HG02763 (cell line): Measurements from ENCODE around the gene LMLN.
"Not testable (repeated sequence)": the region's sequence is repeated elsewhere in the genome, so short reads cannot be mapped to it uniquely, and the experiment has no call there.

ENCODE experiments used
- ATAC-seq: cut with Tn5 transposase; IDR thresholded peaks from one replicate; pipeline ENCODE4 v1.9.1; 2021; ENCODE audit warnings: mild to moderate bottlenecking, moderate library complexity; ENCODE audit not compliant: unreplicated experiment

LMLN gene

GRCh38 chr3:198076722-198077308 lies 116.8 kb downstream of the LMLN start:
- ATAC-seq, result no peak

GRCh38 chr3:198079771-198080520 lies 119.9 kb downstream of the LMLN start:
- no peak for ATAC-seq

GRCh38 chr3:198080521-198081384 lies 120.7 kb downstream of the LMLN start:
- peak; percentile 67 for ATAC-seq

GRCh38 chr3:198081421-198081844 lies 121.4 kb downstream of the LMLN start:
- no peak for ATAC-seq

- not testable (repeated sequence) for ATAC-seq
These were observed 122.2 kb downstream of the LMLN start for GRCh38 chr3:198082226-198082625.

- ATAC-seq, result no peak
These were observed 128.5 kb downstream of the LMLN start for GRCh38 chr3:198088421-198088955.

GRCh38 chr3:198090795-198091332 lies 130.8 kb downstream of the LMLN start:
- no peak for ATAC-seq

GRCh38 chr3:198092276-198092675 lies 132.3 kb downstream of the LMLN start:
- ATAC-seq, result no peak

- ATAC-seq, result no peak
These were observed 133.2 kb downstream of the LMLN start for GRCh38 chr3:198093112-198093679.
